Urinary bladder (tissue), 4 donors: ENCODE results near the gene TCN2. TPM values are rescaled to one million over a fixed set of nuclear protein-coding genes. Genes with fewer than 3 reads are reported as not detected.
"Not testable (repeated sequence)": the region's sequence is repeated elsewhere in the genome, so short reads cannot be mapped to it uniquely, and the experiment has no call there.

Source experiments
- DNase-seq: peaks from one replicate; pipeline ENCODE4 v3.0.0-alpha.2; 2015; ENCODE audit errors: extremely low spot score
- H3K27ac ChIP-seq: one replicate; pipeline ENCODE4 v1.5.1; 2013; ENCODE audit warnings: low read depth, mild to moderate bottlenecking, moderate library complexity
- H3K36me3 ChIP-seq: one replicate; pipeline ENCODE4 v1.6.1; 2013; ENCODE audit warnings: mild to moderate bottlenecking, moderate library complexity; ENCODE audit not compliant: insufficient read depth
- H3K4me1 ChIP-seq: one replicate; pipeline ENCODE4 v1.6.1; 2013; ENCODE audit warnings: mild to moderate bottlenecking, moderate library complexity; ENCODE audit not compliant: insufficient read depth
- H3K4me3 ChIP-seq: one replicate; pipeline ENCODE4 v1.5.1; 2013; ENCODE audit warnings: low read depth, low read length
- WGBS: extraction: QIAGEN DNeasy Blood & Tissue Kit; methylation state at CpG from one replicate; pipeline ENCODE4 v1.1.7; 2013; 5-methylcytosine and 5-hydroxymethylcytosine counted together
- polyA plus RNA-seq: library from polyadenylated mRNA; stranded (reverse); fragments of 200-250 nt; gene quantifications from one replicate; pipeline ENCODE4 v1.2.3, GENCODE V29; 2013
- total RNA-seq: library from RNA; depleted of rRNA; stranded (reverse); fragments of >200 nt; gene quantifications from one replicate; pipeline ENCODE4 v1.2.3, GENCODE V29; 2014
- donor health status: healthy with polysubstance abuse.
- donor health status: healthy.

Gene TCN2
- total and polyA plus RNA-seq, 2 donors = 7.9 to 21.2 TPM

- no peak for DNase-seq
- Histone ChIP-seq H3K4me1 (no peaks in the 10 kb centered on the region), H3K27ac (no peak overlapping the region), H3K4me3 (no peak overlapping the region), H3K36me3 (no peaks in the 10 kb centered on the region)
- WGBS = 98% methylated on average over 14 of the region's 14 CpGs
Observed at GRCh38 chr22:30654361-30654760, 47.4 kb downstream of the TCN2 start.

- no peak for DNase-seq
- no peak overlapping the region for H3K27ac ChIP-seq
- H3K36me3 ChIP-seq = no peaks in the 10 kb centered on the region
- H3K4me1 ChIP-seq = no peaks in the 10 kb centered on the region
- WGBS = 71% methylated on average over 3 of the region's 3 CpGs
- H3K4me3 ChIP-seq = no peak overlapping the region
Observed at GRCh38 chr22:30655532-30655931, 48.6 kb downstream of the TCN2 start.

GRCh38 chr22:30662040-30662439 lies 55.1 kb downstream of the TCN2 start:
- Histone ChIP-seq H3K4me3 (no peak overlapping the region), H3K27ac (no peak overlapping the region), H3K4me1 (no peaks in the 10 kb centered on the region), H3K36me3 (peaks cover 2% of the 10 kb centered on the region)
- WGBS = 94% methylated on average over 4 of the region's 4 CpGs
- DNase-seq = no peak

GRCh38 chr22:30664798-30665197 lies 57.8 kb downstream of the TCN2 start:
- Histone ChIP-seq H3K4me1 (no peaks in the 10 kb centered on the region), H3K27ac (no peak overlapping the region), H3K4me3 (no peak overlapping the region), H3K36me3 (peaks cover 2% of the 10 kb centered on the region)
- no peak for DNase-seq
- 98% methylated on average over 13 of the region's 13 CpGs for WGBS

GRCh38 chr22:30665266-30665665 lies 58.3 kb downstream of the TCN2 start:
- peaks cover 2% of the 10 kb centered on the region for H3K36me3 ChIP-seq
- H3K27ac ChIP-seq = no peak overlapping the region
- DNase-seq = no peak
- no peaks in the 10 kb centered on the region for H3K4me1 ChIP-seq
- H3K4me3 ChIP-seq = no peak overlapping the region
- WGBS = 90% methylated on average over 2 of the region's 2 CpGs

- Histone ChIP-seq H3K36me3 (peaks cover 2% of the 10 kb centered on the region), H3K4me3 (no peak overlapping the region), H3K27ac (no peak overlapping the region), H3K4me1 (no peaks in the 10 kb centered on the region)
- DNase-seq = no peak
- WGBS = 92% methylated on average over 4 of the region's 4 CpGs
Observed at GRCh38 chr22:30665786-30666185, 58.8 kb downstream of the TCN2 start.

- peaks cover 2% of the 10 kb centered on the region for H3K36me3 ChIP-seq
- 1% methylated on average over 18 of the region's 18 CpGs for WGBS
- H3K4me1 ChIP-seq = no peaks in the 10 kb centered on the region
- DNase-seq = no peak
- H3K4me3 ChIP-seq = peak overlapping the region; percentile 85
- no peak overlapping the region for H3K27ac ChIP-seq
Observed at GRCh38 chr22:30667107-30667493, 60.1 kb downstream of the TCN2 start.

GRCh38 chr22:30667494-30668385 lies 60.8 kb downstream of the TCN2 start, which contains the start of gene DUSP18:
Gene DUSP18, minus strand, starts transcription at chr22:30667875. Its CDS starts 3,872 bp downstream, at chr22:30664003.
- Histone ChIP-seq H3K27ac (no peak within 1 kb of the TSS), H3K4me1 (no peaks in the 10 kb centered on the region), H3K4me3 (peak within 1 kb of the TSS; percentile 85), H3K36me3 (peaks cover 2% of the 10 kb centered on the region)
- WGBS = under 1% methylated on average over 77 of the region's 77 CpGs
- DNase-seq = peak; percentile 84

GRCh38 chr22:30668386-30668710 lies 61.4 kb downstream of the TCN2 start:
- Histone ChIP-seq H3K36me3 (peaks cover 2% of the 10 kb centered on the region), H3K4me3 (peak overlapping the region; percentile 85), H3K27ac (no peak overlapping the region), H3K4me1 (no peaks in the 10 kb centered on the region)
- WGBS = 31% methylated on average over 10 of the region's 10 CpGs
- DNase-seq = no peak

- Histone ChIP-seq H3K36me3 (no peaks in the 10 kb centered on the region), H3K4me3 (no peak overlapping the region), H3K27ac (no peak overlapping the region), H3K4me1 (no peaks in the 10 kb centered on the region)
- WGBS = 66% methylated on average over 3 of the region's 3 CpGs
- DNase-seq = no peak
Observed at GRCh38 chr22:30671071-30671470, 64.1 kb downstream of the TCN2 start.

GRCh38 chr22:30673136-30673535 lies 66.2 kb downstream of the TCN2 start:
- no peak overlapping the region for H3K4me3 ChIP-seq
- H3K4me1 ChIP-seq = no peaks in the 10 kb centered on the region
- no peaks in the 10 kb centered on the region for H3K36me3 ChIP-seq
- DNase-seq = no peak
- WGBS = 87% methylated on average over 4 of the region's 4 CpGs
- no peak overlapping the region for H3K27ac ChIP-seq

GRCh38 chr22:30674482-30674881 lies 67.5 kb downstream of the TCN2 start:
- Histone ChIP-seq H3K4me1 (no peaks in the 10 kb centered on the region), H3K4me3 (no peak overlapping the region), H3K27ac (no peak overlapping the region), H3K36me3 (no peaks in the 10 kb centered on the region)
- 79% methylated on average over 6 of the region's 6 CpGs for WGBS
- no peak for DNase-seq

GRCh38 chr22:30675436-30675835 lies 68.5 kb downstream of the TCN2 start:
- no peak overlapping the region for H3K27ac ChIP-seq
- WGBS = 59% methylated on average over 9 of the region's 9 CpGs
- no peaks in the 10 kb centered on the region for H3K4me1 ChIP-seq
- no peaks in the 10 kb centered on the region for H3K36me3 ChIP-seq
- H3K4me3 ChIP-seq = no peak overlapping the region
- DNase-seq = no peak

GRCh38 chr22:30676565-30676964 lies 69.6 kb downstream of the TCN2 start:
- not testable (repeated sequence) for H3K4me3 ChIP-seq, H3K27ac ChIP-seq, DNase-seq, H3K36me3 ChIP-seq, H3K4me1 ChIP-seq
- WGBS = 63% methylated on average over 3 of the region's 3 CpGs
